Thymus (tissue), 11 donors: ENCODE data around the gene DNAJC15. TPM values are rescaled to one million over a fixed set of nuclear protein-coding genes. Genes with fewer than 3 reads are reported as not detected.

ENCODE experiments used
- DNase-seq, 9 donors: peaks; one replicate each; pipeline ENCODE4 v3.0.0-alpha.2; 2013; ENCODE audit warnings: low spot score in 9 of 9, low read depth in 6 of 9, missing footprints in 1 of 9
- H3K27ac ChIP-seq, 2 donors: one replicate each; pipeline ENCODE4 v1.5.1; 2013; ENCODE audit warnings: control low read depth in 1 of 2, low read depth in 1 of 2, low read length in 1 of 2, mild to moderate bottlenecking in 1 of 2, moderate library complexity in 1 of 2
- H3K27me3 ChIP-seq, 2 donors: one replicate each; pipeline ENCODE4 v1.5.1; 2013; ENCODE audit warnings: low read length in 1 of 2; ENCODE audit not compliant: control insufficient read depth in 2 of 2, insufficient read depth in 1 of 2
- H3K36me3 ChIP-seq, 2 donors: one replicate each; pipeline ENCODE4 v1.5.1; 2013; ENCODE audit warnings: low read length in 1 of 2, mild to moderate bottlenecking in 1 of 2, moderate library complexity in 1 of 2; ENCODE audit not compliant: control insufficient read depth in 2 of 2, insufficient read depth in 2 of 2
- H3K4me1 ChIP-seq, 2 donors: one replicate each; pipeline ENCODE4 v1.5.1; 2013; ENCODE audit warnings: low read length in 2 of 2; ENCODE audit not compliant: control insufficient read depth in 2 of 2, insufficient read depth in 2 of 2
- H3K4me3 ChIP-seq, 2 donors: one replicate each; pipeline ENCODE4 v1.5.1; 2013; ENCODE audit warnings: low read length in 2 of 2, control low read depth in 1 of 2, mild to moderate bottlenecking in 1 of 2
- H3K9me3 ChIP-seq, 2 donors: one replicate each; pipeline ENCODE4 v1.5.1; 2013; ENCODE audit warnings: low read length in 1 of 2, mild to moderate bottlenecking in 1 of 2; ENCODE audit not compliant: control insufficient read depth in 2 of 2, insufficient read depth in 1 of 2
- WGBS: extraction: QIAGEN DNeasy Blood & Tissue Kit; methylation state at CpG from one replicate; pipeline ENCODE4 v1.1.7; 2013; 5-methylcytosine and 5-hydroxymethylcytosine counted together
- polyA plus RNA-seq: library from polyadenylated mRNA; stranded (reverse); fragments of 200-250 nt; gene quantifications from one replicate; pipeline ENCODE4 v1.2.3, GENCODE V29; 2013
- total RNA-seq: library from RNA; stranded (reverse); fragments of 120-200 nt; gene quantifications from one replicate; pipeline ENCODE4 v1.2.4, GENCODE V29; 2013
- donor health status: healthy.

Gene DNAJC15
- total and polyA plus RNA-seq, 2 donors, result 17.5 to 20.6 TPM

DNA sequence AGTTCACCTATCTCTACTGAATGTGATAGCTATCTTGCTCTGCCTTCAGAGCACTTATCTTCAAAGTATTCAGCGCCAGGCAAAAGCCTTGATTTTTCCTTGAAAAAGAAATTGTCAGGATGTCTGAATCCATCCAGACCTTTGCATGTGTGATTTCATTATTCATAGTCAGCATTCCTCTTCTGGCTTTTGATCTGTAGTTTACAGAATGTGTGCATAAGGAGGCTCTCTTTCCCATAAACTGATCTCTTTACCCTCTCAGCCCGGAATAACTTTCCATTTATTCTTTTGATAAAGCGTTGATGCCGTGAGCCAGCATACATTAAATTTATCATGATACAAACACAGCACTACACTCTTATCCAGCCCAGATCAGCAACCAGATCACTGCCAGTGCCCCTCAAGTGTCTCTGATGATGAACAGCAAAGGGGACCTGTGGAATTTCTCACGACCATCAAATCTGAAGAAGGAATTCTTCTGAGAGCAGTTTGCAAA is 130.8 kb downstream of the DNAJC15 start:
- Histone ChIP-seq H3K27ac (no peak overlapping the region), H3K4me1 (no peaks in the 10 kb centered on the region), H3K36me3 (no peaks in the 10 kb centered on the region), H3K4me3 (no peak overlapping the region), H3K9me3 (no peaks in the 10 kb centered on the region), H3K27me3 (no peaks in the 10 kb centered on the region)
- no peak for DNase-seq
- 98% methylated on average over 5 of the region's 5 CpGs for WGBS

DNA sequence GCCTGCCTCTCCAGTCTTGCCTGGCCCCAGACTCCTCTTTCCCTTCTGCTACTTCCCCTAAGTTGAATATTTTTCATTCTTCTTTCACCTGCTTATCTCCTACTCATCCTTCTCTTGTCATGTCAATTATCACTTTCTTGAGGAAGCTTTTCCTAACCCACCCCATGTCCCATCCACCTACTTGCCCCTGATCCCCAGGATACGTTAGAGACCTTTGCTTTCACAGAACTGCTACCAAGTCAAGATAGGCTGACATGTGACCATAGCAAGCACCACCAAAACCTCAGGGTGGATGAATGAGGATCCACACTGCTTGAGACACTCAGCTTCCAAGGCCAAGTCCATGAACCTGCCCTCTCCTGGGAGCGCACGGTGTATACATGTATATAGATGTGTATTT is 131.5 kb downstream of the DNAJC15 start:
- H3K36me3 ChIP-seq, result no peaks in the 10 kb centered on the region
- no peaks in the 10 kb centered on the region for H3K9me3 ChIP-seq
- WGBS, result 97% methylated on average over 3 of the region's 3 CpGs
- DNase-seq, result no peak
- H3K27me3 ChIP-seq, result no peaks in the 10 kb centered on the region
- no peak overlapping the region for H3K27ac ChIP-seq
- no peaks in the 10 kb centered on the region for H3K4me1 ChIP-seq
- H3K4me3 ChIP-seq, result no peak overlapping the region

DNA sequence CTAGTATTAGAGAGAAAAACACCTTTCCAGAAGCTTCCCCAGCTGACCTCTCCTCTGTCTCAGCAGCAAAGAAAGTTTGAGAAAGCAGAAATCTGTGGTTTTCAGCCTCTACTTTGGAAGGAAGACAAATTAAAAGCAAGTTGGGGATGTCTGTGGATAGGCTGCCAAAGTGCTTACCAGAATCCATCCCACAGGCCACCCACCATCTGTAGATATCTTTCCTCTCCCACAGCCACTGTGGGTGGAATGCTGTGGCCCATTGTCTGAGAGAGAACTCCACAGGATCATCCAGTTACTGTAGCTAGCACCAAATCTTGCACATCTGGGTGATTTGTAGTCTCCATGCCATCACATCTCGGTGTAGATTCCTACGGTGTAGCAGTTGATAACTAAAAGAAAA is 133.5 kb downstream of the DNAJC15 start:
- 97% methylated on average over 2 of the region's 2 CpGs for WGBS
- no peaks in the 10 kb centered on the region for H3K36me3 ChIP-seq
- no peak for DNase-seq
- H3K4me3 ChIP-seq, result no peak overlapping the region
- H3K4me1 ChIP-seq, result no peaks in the 10 kb centered on the region
- H3K27me3 ChIP-seq, result no peaks in the 10 kb centered on the region
- H3K27ac ChIP-seq, result no peak overlapping the region
- H3K9me3 ChIP-seq, result peaks cover 0 to 3% of the 10 kb centered on the region in 2 donors

DNA sequence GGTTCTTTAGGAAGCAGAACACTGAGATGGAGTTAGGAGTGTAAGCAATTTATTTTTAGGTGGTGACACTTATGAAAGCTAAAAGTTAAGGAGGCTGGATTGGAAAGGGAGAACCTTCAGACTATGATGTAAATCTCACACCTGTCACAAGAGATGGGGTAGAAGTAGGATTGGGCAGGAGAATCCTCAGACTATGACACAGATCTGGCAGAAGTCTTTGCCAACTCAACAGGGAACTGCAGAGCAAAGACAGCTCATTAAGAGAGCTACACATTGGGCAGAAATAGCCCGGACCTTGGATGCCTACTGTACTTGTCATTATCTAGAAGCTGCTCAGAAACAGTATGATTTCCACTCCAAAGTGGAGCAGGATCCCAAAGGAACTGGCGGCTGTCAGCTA is 134.4 kb downstream of the DNAJC15 start:
- DNase-seq, result no peak
- H3K27ac ChIP-seq, result no peak overlapping the region
- WGBS, result 48% methylated on average over 2 of the region's 2 CpGs
- H3K4me3 ChIP-seq, result no peak overlapping the region
- no peaks in the 10 kb centered on the region for H3K4me1 ChIP-seq
- peaks cover 0 to 3% of the 10 kb centered on the region in 2 donors for H3K9me3 ChIP-seq
- H3K36me3 ChIP-seq, result no peaks in the 10 kb centered on the region
- H3K27me3 ChIP-seq, result no peaks in the 10 kb centered on the region

DNA sequence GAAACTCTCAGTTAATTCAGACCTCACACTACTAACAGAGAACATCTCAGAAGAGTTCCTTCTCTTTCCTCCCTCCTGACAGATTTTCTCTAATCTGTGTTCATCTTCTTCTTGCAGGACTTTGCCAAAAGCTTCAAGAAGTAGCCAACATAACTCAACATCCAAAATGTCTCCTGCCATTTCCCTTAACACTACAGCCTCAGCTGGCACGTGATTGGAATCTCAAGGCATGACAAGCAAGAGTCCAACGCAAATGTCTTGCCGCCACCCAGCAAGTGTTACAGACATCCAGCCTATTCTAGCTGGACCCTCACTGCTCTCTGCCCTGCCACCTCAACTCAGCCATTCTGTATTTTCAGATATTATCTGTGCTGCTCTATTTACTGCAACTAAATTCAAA is 135.1 kb downstream of the DNAJC15 start:
- H3K9me3 ChIP-seq, result peaks cover 0 to 3% of the 10 kb centered on the region in 2 donors
- no peak overlapping the region for H3K27ac ChIP-seq
- H3K4me1 ChIP-seq, result no peaks in the 10 kb centered on the region
- 97% methylated on average over 3 of the region's 3 CpGs for WGBS
- no peak overlapping the region for H3K4me3 ChIP-seq
- H3K36me3 ChIP-seq, result no peaks in the 10 kb centered on the region
- no peaks in the 10 kb centered on the region for H3K27me3 ChIP-seq
- no peak for DNase-seq

DNA sequence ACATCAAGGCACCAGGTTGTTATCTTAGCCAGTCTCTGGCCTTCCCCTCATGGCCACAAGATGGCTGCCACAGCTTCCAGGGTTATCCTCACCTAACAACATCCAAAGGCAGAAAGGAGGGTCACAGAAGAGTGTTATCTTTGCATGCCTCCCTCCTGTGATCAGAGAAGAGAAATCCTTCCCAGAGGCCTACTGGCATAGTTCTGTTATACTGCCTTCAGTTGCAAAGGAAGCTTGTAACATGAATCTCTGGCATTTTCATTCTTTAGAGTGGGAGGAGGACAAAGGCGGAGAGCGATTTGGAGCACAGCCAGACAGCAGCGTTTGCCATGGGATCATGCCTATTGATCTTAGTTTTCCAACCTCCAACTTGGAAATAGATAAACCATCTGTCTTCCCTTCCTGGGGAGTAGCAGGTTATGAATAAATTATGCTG is 135.7 kb downstream of the DNAJC15 start:
- Histone ChIP-seq H3K9me3 (peaks cover 0 to 3% of the 10 kb centered on the region in 2 donors), H3K27me3 (no peaks in the 10 kb centered on the region), H3K36me3 (no peaks in the 10 kb centered on the region), H3K4me1 (no peaks in the 10 kb centered on the region), H3K27ac (no peak overlapping the region), H3K4me3 (no peak overlapping the region)
- 81% methylated on average over 3 of the region's 3 CpGs for WGBS
- no peak for DNase-seq

Other genes starting within 250 kb of the DNAJC15 start
- gene FAM216B, start 242.0 kb upstream of the DNAJC15 start, total RNA-seq, result 0.05 TPM
- gene FAM216B, start 242.0 kb upstream of the DNAJC15 start, polyA plus RNA-seq, result 0.14 TPM
- gene EPSTI1, start 31.3 kb upstream of the DNAJC15 start, total RNA-seq, result 66.8 TPM
- 27.2 TPM for gene EPSTI1, start 31.3 kb upstream of the DNAJC15 start, polyA plus RNA-seq